ENCODE results near the gene HOXA13. TPM values are rescaled to one million over a fixed set of nuclear protein-coding genes. Genes with fewer than 3 reads are reported as not detected.

Gene HOXA13
- total RNA-seq, 1 experiment from 2014 or later, result 12.1 TPM

DNA sequence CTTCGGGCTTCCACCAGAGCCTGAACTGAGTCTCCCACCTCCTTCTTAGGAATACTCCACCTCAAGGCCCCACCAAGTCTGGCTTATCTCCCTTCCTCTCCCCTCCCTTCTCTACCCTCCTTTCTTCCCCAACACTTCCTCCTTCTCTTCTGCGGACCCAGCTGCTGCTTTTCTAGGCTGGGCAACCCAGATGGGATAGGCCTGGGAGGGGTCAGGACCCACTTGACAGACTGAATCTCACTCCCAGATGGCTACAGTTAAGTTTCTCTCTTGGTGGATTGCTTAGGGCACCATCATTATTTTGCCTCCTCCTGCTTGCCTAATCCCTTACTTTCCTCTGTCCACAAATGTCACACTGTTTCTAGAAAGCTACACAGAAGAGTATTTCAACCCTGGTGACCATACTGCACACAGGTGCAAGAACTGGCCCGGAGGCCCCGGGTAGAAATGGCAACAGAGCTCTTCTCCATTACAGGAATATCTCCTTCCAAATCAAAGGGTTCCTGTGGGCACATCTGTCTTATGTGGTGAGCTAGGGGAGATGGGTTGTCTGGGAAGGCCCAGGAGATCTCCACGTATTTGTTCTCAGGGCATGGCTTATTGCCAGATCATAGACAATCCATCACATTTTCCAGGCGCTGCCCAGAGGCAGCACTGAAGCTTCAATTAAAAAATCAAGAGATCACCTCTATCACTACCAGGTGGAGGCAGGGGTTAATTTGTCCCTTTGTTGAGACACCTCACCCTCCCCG, 9.7 kb downstream of the HOXA13 start:
- H3K79me2 ChIP-seq (ENCODE audit: low read length), result peaks cover 100% of the 10 kb centered on the region
- POLR2A ChIA-PET (ENCODE audit: unreplicated experiment), result interaction anchor here (0.5 to 2.6 kb wide), 6 partner anchors 10 to 482 kb away, joined by 3 to 24 read pairs (median 8); partner anchors contain the start of gene HOXA13

DNA sequence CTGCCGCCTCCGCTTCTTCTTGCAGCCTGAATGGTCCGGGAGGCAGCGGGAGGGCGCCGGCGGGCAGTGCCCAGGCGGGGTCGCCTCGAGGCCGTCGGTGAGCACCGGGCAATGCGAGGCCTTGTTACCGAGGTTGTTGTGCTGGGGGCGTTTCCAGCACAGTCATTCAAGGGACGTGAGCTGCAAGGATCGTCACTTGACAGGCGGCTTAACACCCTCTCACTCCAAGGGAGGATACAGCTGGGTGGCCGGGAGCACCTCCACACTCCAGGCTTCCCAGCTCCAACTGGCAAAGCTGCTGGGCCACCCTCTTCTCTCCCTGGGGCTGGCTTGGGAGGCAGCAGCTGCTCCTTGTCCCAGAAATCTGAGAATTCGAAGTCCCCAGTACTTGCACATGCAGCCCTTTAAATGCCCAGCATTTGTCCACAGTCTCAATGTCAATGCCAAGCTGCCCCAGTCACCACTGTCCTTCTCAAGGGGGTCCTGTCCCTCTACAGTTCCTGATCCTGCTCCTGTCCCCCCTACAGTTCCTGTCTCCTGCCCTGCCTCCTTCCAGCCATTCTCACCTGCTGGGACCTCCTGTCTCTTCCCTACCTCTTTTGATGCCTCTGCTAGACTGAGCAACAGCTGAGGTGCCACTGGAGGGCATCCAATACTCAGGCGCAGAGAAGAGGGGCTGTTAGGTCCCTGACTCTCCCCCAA, 10.4 kb downstream of the HOXA13 start:
- H3K36me3 ChIP-seq (ENCODE audit: low read depth, low read length), result no peaks in the 10 kb centered on the region
- H3K4me3 ChIP-seq (ENCODE audit: low read length), result peak overlapping the region; percentile 91
- no peaks in the 10 kb centered on the region for H4K20me1 ChIP-seq (ENCODE audit: low read length)
- intact Hi-C loops (cut with micrococcal nuclease), result no loop called here
- H2AFZ ChIP-seq (ENCODE audit: low read length), result peak overlapping the region; percentile 1; the same call in 1 of the 2 replicates
- TF ChIP-seq EZH2phosphoT487 (IDR thresholded peaks at IDR 0.05; ENCODE audit: borderline replicate concordance, low read length) (no peak), EZH2 (IDR thresholded peaks at IDR 0.05; ENCODE audit: low read length, unreplicated experiment) (no peak)
- TF ChIP-seq, protein P1, sequence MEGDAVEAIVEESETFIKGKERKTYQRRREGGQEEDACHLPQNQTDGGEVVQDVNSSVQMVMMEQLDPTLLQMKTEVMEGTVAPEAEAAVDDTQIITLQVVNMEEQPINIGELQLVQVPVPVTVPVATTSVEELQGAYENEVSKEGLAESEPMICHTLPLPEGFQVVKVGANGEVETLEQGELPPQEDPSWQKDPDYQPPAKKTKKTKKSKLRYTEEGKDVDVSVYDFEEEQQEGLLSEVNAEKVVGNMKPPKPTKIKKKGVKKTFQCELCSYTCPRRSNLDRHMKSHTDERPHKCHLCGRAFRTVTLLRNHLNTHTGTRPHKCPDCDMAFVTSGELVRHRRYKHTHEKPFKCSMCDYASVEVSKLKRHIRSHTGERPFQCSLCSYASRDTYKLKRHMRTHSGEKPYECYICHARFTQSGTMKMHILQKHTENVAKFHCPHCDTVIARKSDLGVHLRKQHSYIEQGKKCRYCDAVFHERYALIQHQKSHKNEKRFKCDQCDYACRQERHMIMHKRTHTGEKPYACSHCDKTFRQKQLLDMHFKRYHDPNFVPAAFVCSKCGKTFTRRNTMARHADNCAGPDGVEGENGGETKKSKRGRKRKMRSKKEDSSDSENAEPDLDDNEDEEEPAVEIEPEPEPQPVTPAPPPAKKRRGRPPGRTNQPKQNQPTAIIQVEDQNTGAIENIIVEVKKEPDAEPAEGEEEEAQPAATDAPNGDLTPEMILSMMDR (conservative IDR thresholded peaks at IDR 0.05; ENCODE audit: low read depth, low read length), result no peak
- H3K79me2 ChIP-seq (ENCODE audit: low read length), result peaks cover 100% of the 10 kb centered on the region
- ATAC-seq, result peak; percentile 32
- H3K9me2 ChIP-seq (replicated peaks; ENCODE audit: low read length), result no peaks in the 10 kb centered on the region
- H3K9ac ChIP-seq (ENCODE audit: low read length), result peak overlapping the region; percentile 97
- peak; percentile 86 for DNase-seq
- BruUV-seq (replicated peaks), result no TSS peak
- ChIA-PET POLR2A (ENCODE audit: unreplicated experiment) (interaction anchor here (0.5 to 2.6 kb wide), 8 partner anchors 9 to 481 kb away, joined by 3 to 24 read pairs (median 5); partner anchors contain the start of gene HOXA13), CTCF (interaction anchor here (1.0 to 1.8 kb wide), 3 partner anchors 10 to 28 kb away, joined by 3 to 11 read pairs (median 6); no protein-coding TSS in a partner anchor)
- no peaks in the 10 kb centered on the region for H3K9me3 ChIP-seq (ENCODE audit: low read length)
- H3K4me1 ChIP-seq (ENCODE audit: insufficient read depth, low read length), result peaks cover 41% of the 10 kb centered on the region
- H3K27ac ChIP-seq (ENCODE audit: low read length), result peak overlapping the region; percentile 97
- no peaks in the 10 kb centered on the region for H3K27me3 ChIP-seq (ENCODE audit: low read length)
- H3F3A ChIP-seq (ENCODE audit: low read length, unreplicated experiment), result no peaks in the 10 kb centered on the region
- H3K4me2 ChIP-seq (ENCODE audit: low read length), result peak overlapping the region; percentile 99

More for the DNA sequence above, 9.7 kb downstream of the HOXA13 start:
- Histone ChIP-seq H3K4me3 (ENCODE audit: low read length) (peak overlapping the region; percentile 91), H2AFZ (ENCODE audit: low read length) (no peak overlapping the region), H3F3A (ENCODE audit: low read length, unreplicated experiment) (no peaks in the 10 kb centered on the region), H3K27ac (ENCODE audit: low read length) (peak overlapping the region; percentile 97), H3K36me3 (ENCODE audit: low read depth, low read length) (no peaks in the 10 kb centered on the region), H3K4me2 (ENCODE audit: low read length) (peak overlapping the region; percentile 99), H3K9ac (ENCODE audit: low read length) (peak overlapping the region; percentile 97), H4K20me1 (ENCODE audit: low read length) (no peaks in the 10 kb centered on the region; the same call in 1 of the 2 replicates), H3K9me3 (ENCODE audit: low read length) (no peaks in the 10 kb centered on the region), H3K27me3 (ENCODE audit: low read length) (no peaks in the 10 kb centered on the region), H3K9me2 (replicated peaks; ENCODE audit: low read length) (no peaks in the 10 kb centered on the region), H3K4me1 (ENCODE audit: insufficient read depth, low read length) (peaks cover 41% of the 10 kb centered on the region)
- intact Hi-C loops (cut with micrococcal nuclease), result no loop called here
- DNase-seq (peak; percentile 66), ATAC-seq (no peak)
- no TSS peak for BruUV-seq (replicated peaks)
- CTCF ChIA-PET, result interaction anchor here (1.0 to 1.8 kb wide), 2 partner anchors 11 to 22 kb away, joined by 6 to 11 read pairs; no protein-coding TSS in a partner anchor
- TF ChIP-seq EZH2phosphoT487 (IDR thresholded peaks at IDR 0.05; ENCODE audit: borderline replicate concordance, low read length) (no peak), EZH2 (IDR thresholded peaks at IDR 0.05; ENCODE audit: low read length, unreplicated experiment) (no peak)
- TF ChIP-seq, protein P1 (conservative IDR thresholded peaks at IDR 0.05; ENCODE audit: low read depth, low read length), result no peak

Measured in PC-3 (cell line).